GM20431 (cell line): ENCODE measurements around the gene PCBP3.
"Not testable (repeated sequence)": the region's sequence is repeated elsewhere in the genome, so short reads cannot be mapped to it uniquely, and the experiment has no call there.

ENCODE experiments used
- in situ Hi-C: fragments of 300-500 bp; cut with MseI, MboI; formaldehyde crosslinking; loops from one replicate; pipeline ENCODE4 v1.15.0; 2020; ENCODE audit warnings: low sequenced_read_pairs; ENCODE audit not compliant: unreplicated experiment

The PCBP3 gene

DNA sequence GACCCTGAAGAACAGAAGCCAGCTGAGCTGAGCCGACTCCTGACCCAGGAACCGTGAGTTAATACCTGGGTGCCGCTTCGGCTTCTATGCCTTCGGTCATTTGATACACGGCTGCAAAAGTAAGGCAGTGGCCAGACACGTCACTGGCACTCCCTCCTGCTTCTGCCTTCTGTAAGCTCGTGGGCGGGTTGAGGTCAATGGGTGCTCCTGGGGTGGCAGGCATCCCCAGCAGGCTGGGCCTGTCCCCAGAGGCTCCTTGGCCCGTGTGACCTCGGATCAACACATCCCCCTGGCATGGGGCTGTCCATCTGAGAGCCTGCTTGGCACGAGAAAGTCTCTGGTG lies 302.3 kb downstream of the PCBP3 start:
- in situ Hi-C loops = no loop called here

GRCh38 chr21:45947296-45947695 lies 303.8 kb downstream of the PCBP3 start:
- in situ Hi-C loops = no loop called here

- in situ Hi-C loops = no loop called here
Measured at GRCh38 chr21:45947716-45948255, 304.3 kb downstream of the PCBP3 start.

DNA sequence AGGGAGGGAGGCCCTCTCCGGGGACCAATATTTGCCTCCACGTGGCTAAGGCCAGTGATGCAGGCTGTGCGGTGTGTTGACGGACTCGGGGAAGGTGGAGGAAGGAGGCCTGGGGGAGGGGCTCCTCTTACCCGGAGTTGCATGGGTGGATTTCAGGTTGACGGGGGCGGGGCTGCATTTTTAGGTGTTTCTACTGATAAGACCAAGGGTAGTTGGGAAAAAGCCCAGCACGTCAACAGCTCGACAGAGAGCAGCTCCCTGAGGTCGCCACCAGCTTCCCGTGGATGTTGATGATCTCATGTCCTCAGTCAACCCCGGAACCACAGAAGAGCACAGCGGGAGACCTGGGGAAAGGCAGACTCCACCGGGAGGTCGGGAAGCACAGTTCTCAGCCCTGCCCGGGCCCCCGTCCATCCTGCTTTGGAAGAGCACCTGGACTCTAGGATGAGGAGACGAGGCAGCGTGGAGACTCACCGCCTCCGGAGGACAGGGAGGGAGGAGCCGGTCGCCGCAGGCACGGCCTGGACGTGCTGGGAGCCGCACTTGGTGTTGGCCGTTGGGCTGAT lies 305.1 kb downstream of the PCBP3 start:
- in situ Hi-C loops = no loop called here

DNA sequence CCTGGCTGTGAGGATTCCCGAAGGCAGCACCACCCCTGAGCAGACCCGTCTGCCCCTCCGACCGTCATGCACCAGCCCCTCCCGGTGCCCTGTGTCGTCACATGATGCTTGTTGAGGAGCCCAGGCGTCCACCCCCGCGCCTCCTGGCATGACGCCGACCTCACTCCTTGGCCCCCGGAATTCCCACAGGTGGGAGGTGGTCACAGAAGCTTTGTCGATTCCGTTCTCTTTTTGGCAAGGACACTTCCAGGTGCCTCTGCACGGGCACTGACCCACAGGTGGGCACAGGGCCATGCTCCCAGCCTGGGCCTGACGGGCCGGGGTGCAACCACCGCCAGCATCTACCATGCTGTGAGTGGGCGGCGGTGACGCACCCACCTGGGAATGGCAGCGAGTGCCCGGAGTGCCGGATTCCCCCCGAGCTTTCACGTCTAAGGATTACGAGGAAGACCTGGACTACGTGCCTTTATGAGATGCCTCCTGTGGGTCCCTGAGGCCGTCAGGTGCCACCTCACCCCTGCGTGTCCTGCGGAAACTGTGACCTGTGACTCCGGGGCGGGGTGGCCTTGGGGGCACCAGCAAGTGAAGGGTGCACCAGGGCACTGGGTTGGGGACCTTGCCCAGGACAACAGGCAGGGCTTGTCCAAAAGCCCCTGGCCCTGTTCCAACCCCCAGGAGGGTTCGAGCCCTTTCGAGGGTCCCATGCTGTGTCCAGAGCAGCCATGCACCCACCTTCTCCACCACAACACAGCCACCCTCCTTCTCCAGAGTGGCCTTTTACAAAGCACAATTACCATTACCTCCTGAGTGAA lies 306.6 kb downstream of the PCBP3 start:
- in situ Hi-C loops = no loop called here

DNA sequence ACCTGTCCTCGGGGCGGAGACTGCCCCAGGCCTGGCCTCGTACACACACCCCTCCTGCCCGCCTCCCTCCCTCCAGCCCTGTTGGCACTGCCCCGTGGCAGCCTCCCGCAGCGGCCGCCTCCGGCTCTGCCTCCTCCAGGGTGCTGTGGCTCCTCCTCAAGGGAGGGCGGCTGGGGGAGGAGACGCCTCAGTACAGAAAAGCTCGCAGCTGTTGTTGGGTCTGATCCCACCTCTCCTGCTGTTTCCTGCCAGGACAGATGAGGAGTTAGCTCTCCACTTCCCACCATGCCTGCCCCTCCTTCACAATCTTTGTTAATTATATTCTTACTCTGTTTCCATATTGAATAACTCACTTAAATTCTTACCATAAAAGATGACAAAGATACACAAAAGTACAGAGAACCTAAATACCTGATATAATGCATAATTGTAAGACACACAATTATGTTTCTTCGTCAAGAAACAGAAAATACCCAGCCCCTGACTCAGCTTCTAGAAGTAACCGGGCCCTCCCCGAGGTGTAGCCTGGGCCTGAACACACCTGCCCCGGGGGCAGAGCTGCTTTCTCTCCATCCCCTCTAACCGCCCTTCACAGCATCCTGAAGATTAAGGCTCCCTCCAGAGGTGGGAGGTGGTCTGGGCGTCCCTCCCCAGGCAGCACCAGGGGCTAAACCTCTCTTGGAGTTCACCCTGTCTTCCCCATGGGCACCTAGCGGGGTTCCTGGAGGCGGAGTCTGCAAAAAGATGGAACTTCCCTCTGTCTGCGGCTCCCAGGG lies 307.4 kb downstream of the PCBP3 start:
- in situ Hi-C loops = no loop called here

- in situ Hi-C loops = no loop called here
Measured at GRCh38 chr21:45951676-45952075, 308.2 kb downstream of the PCBP3 start.

- in situ Hi-C loops = not testable (repeated sequence)
Measured at GRCh38 chr21:45952527-45952926, 309.0 kb downstream of the PCBP3 start.

- in situ Hi-C loops = no loop called here
Measured at GRCh38 chr21:45952974-45953373, 309.4 kb downstream of the PCBP3 start.

- in situ Hi-C loops = no loop called here
Measured at GRCh38 chr21:45954261-45954660, 310.7 kb downstream of the PCBP3 start.

GRCh38 chr21:45954921-45955320 lies 311.4 kb downstream of the PCBP3 start:
- in situ Hi-C loops = no loop called here

DNA sequence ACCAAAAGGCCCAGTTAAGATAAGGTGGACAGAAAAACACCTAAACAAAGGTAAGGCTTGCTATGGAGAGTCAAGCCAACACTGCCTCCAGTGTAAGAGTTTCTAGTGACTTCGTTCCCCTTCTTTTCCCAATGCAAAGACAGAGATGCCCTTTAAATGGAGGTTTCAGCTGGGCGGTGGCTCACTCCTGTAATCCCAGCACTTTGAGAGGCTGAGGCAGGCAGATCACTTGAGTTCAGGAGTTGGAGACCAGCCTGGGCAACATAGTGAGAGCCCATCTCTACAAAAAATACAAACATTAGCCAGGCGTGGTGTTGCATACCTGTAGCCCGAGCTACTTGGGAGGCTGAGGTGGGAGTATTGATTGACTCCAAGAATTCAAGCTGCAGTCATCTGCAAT lies 314.0 kb downstream of the PCBP3 start:
- in situ Hi-C loops = no loop called here

DNA sequence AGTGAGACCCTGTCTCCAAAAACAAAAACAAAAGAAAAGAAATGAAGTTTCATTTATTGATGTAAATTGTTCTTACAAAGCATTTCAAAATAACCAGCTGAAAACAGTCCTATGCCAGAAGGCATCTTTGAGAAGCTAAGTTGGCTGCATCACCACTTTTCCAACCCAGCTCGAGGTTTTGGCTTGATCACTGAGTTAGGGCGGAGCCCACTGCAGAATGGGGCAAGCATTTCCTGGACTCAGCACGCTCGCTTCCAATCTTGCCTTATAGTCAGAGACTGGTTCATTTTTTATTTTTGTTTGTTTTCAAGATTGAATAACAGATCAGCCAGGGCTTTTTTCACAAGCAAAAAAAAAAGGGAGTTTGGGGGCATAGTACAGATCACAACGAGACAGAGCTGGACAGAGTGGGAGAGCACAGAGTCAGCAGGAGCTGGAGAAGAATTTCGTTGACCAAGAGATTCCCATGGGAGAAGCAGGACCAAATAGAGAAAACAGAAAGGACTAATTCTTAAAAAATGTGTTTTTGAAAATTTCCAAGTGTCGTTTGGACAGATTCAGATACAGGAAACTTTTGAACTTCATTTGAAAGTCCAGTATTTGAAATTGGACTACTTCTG lies 314.6 kb downstream of the PCBP3 start:
- in situ Hi-C loops = no loop called here

DNA sequence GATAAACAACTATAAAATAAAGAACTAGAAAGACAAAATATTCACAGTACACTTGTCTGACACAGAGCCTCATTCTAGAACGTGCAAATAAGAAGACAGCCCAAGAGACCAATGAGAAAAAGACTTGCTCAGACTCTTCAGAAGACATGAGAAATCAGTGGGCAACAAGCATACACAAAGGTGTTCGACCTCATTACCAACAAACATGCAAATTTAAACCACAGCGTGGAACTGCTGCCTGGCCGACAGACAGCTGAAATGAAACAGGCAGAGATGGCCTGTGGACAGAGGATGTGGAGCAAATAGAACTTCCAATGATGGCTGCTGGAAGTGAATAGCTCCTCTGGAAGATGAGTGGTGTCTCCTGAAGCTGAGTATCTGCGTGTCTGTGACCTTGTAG lies 315.7 kb downstream of the PCBP3 start:
- in situ Hi-C loops = no loop called here

DNA sequence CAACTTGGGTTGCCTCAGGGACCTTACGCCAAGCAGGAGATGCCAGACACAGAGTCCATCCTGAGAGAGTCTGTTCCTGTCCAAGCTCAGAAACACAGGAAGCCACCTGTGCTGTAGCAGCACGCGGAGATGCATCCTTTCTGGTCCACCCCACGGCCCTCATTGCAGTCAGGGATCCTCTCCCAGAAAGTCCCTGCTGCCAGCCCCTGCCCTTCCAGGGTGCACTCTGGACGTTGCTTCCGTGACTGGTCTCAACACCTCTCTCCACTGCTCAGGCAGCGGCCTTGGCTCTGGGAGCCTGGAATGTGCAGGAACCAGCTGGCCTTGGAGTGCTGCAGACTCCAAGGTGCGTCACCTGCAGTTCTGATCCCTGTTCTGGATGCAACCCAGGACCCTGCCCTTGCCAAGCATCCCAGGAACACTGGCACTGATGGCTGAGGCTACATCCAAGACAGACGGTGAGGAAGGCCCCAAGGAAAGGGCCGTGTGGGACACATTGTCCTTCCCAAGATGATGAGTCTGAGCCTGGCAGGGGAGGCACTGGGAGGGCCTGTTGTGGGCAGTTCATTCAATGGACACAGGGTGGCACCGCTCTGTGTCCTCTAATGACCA lies 316.4 kb downstream of the PCBP3 start:
- in situ Hi-C loops = no loop called here

DNA sequence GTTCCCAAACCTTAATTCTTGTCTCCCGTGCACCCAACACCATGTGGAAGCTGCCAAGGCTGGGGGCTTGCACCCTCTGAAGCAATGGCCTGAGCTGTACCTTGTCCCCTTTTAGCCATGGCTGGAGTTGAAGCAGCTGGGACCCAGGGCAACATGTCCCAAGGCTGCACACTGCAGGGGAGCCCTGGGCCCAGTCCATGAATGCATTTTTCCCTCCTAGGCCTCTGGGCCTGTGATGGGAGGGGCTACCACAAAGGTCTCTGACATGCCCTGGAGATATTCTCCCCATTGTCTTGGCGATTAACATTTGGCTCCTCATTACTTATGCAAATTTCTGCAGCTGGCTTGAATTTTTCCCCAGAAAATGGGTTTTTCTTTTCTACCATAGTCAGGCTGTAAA lies 317.9 kb downstream of the PCBP3 start:
- in situ Hi-C loops = not testable (repeated sequence)

DNA sequence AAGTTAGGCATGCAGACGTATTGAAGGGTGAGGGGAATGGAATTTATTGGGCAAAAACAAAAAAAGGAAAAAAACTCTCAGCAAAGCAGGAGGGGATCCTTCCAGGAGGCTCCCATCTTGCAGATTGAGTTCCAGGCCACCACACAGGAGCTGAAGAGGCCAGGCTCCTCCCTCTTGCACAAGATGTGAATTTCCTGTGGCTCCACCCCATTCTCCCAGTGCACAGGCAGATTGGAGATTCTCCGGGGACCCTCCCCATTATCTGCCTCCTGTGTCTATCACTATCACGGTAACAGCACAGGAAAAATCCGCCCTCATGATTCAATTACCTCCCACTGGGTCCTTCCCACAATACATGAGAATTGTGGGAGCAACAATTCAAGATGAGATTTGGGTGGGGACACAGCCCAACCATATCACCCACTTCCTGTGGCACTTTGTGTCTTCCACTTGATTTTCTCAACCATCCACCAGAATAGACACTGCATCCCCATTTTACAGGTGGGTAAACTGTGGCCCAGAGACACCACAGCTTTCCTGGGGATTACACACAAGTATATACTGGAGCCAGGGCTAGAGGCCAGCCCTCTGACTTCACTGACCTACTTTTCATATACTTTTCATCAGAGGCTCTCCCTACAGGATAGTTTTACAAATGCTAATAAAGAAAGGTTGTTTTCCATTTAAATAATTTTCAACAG lies 319.2 kb downstream of the PCBP3 start:
- in situ Hi-C loops = no loop called here

DNA sequence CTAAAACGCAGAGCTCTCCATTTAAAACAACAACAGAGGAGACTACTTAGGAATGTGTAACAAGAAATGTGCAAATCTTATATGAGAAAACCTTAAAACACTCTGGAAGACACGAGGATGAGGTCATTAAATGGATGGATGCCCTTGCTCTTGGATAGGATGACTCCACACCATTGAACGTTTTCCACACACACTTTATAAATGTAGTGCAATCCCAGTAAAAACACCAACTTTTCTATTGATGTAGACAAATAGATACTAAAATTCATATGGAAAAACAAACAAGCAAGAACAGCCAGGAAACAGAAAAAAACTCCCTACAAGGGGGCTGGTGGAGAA lies 319.7 kb downstream of the PCBP3 start:
- in situ Hi-C loops = no loop called here

- in situ Hi-C loops = no loop called here
Measured at GRCh38 chr21:45964649-45965048, 321.1 kb downstream of the PCBP3 start.
